ENCODE results near the gene MS4A4E.
"Not testable (repeated sequence)": the region's sequence is repeated elsewhere in the genome, so short reads cannot be mapped to it uniquely, and the experiment has no call there.

MS4A4E gene

DNA sequence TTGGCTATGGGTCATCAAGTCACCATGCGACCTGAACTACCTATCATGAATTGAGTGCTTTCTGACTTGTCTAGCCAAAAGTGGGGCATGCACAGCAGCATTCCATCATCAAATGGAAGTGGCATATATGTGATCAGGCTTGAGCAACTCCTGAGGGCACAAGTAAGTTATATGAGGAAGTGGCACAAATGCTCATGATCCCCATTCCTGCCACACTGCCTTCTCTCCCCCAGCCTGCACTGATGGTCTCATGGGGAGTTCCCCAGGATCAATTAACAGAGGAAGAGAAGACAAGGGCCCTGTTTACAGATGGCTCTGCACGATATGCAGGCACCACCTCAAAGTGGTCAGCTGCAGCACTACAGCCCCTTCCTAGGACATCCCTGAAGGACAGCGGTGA, 21.8 kb downstream of the MS4A4E start:
- DNase-seq = no peak

DNA sequence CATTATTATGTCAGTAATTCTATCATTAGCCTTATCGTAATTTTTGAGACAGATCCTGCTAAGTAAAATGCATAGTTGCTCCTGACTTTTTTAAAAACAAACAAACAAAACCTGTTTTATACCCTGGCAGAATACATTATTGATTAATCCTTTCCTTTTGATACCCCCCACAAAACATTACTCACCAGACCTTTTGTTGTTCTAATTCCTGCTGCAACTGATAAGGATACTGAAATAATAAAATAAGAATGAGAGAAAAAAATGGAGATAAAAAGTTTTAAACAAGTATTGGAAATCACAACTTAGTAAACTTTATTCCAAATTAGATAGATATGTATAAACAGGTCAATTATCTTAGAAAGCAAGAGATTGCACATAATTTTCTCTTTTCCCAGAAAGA, 28.6 kb downstream of the MS4A4E start:
- no peak for DNase-seq

DNA sequence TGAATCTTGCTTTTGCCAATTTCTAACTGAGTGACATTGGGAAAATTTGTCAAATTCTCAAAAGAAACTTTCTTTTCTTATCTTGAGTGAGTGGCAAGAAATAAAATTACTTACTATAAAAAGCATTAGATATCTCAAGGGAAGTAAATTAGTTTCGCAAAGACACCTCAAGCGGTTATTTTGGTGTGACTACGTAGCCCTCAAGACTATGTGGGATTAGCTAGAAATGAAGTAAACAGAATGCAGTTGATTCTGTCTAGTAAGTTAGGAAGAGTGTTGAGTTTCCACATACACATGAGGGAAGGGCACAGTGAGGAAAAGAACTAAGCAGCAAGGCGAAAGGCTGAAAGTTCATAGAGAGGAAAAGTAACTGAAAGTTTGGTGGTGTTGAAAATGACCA, 31.7 kb downstream of the MS4A4E start:
- no peak for DNase-seq

DNA sequence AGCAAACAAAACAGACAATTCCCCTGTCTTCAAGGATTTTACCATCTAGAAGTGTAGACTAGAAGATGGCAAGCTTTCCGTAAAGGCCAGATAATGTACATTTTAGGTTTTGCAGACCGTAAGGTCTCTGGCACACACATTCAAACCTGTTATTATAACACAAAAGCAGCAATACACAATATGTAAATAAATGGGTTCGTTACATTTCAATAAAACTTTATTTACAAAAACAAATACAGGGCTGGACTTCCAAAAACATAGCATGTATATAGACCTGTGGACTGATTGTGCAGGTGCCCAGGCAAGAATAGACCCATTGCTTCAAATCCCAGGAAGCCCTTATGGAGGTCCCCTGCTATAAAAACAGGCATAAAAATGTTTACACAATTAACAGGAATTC, 33.0 kb downstream of the MS4A4E start:
- DNase-seq = no peak

DNA sequence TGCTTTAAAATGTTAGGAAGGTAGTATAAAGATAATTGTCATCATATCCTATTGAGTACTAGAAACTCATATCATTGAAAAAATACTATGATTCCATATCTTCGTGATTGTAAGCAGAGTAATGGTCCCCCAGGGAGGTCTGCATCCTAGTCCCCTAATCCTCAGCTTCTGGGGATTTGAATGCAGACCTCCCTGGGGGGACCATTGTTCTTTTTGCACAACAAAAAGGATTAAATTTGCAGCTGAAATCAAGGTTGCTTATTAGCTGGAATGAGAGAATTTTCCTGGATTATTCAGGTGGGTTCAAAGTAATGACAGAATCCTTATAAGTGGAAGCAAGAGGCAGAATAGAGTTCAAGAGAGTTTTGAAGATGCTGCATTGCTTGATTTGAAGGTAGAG, 34.0 kb downstream of the MS4A4E start:
- no peak for DNase-seq

DNA sequence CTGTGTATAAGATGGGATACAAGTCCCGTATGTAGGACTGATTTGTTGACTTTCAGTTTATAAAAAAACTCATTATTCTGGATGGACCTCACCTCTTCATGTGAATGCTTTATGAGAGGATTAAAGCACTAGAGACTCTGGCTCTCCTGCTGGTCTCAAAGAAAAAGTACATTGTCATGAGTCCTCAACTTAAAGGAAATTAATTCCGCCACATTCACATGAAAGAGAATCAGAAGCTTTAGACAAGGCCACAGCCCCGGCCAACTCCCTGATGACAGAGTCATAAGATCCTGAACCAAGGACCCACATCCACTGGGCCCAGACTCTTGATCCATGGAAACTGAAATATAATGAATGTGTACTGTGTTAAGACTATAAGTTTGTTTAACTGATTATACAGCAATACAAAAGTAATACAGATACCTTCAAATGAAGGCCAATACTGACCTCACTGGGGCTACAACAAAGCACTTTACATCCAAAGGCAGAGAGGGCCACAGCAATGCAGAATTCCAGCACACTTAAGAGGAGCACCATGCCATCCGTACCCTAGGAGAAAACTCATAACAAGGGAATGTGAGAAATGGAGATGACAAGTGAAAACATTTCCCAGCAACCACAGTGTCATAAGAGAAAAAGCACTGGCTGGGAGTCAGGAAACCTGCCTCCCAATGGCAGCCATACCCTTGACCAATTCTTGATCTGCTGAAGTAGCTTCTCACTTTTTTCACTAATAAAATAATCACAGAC, 34.6 kb downstream of the MS4A4E start:
- no peak for DNase-seq

DNA sequence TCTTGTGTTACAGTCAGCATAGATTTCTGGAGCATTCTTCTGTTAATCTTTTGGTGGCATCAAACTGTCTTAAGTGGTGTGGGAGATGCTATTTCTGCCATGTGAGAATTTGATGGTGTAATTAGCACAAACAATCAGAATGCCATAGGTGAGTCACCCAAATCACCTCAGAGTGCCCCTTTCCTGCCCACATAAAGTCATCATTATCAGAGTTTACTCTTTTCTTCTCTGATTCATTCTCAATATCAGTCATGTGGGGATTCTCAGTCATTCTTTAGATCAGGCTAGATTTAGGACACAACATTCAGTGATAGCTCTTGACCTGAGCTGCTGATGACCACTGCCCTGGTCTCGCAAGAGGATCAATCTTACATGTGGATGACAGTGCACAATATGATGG, 36.3 kb downstream of the MS4A4E start:
- DNase-seq = no peak

DNA sequence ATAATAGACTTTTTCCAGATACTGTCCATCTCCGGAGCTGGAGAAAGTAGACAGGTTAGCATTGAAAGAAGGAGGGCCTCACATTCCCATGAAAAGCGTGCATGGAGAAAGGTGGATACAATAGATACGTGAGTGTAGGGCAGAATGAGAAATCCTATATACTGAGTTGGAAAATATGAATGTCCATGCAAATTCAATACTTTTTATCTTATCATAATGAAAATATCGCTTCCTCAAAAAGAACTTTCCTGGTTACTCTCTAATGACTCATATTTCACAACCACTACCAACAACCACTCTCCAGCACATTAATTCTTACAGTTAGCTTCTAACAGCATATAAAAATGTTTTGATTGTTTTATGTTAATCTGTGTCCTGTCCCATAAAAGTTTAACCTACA, 38.0 kb downstream of the MS4A4E start:
- DNase-seq = no peak

DNA sequence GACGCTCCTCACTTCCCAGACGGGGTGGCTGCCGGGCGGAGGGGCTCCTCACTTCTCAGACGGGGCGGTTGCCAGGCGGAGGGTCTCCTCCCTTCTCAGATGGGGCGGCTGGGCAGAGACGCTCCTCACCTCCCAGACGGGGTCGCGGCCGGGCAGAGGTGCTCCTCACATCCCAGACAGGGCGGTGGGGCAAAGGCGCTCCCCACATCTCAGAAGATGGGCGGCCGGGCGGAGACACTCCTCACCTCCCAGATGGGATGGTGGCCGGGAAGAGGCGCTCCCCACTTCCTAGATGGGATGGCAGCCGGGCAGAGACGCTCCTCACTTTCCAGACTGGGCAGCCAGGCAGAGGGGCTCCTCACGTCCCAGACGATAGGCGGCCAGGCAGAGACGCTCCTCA, 41.6 kb downstream of the MS4A4E start:
- not testable (repeated sequence) for DNase-seq

DNA sequence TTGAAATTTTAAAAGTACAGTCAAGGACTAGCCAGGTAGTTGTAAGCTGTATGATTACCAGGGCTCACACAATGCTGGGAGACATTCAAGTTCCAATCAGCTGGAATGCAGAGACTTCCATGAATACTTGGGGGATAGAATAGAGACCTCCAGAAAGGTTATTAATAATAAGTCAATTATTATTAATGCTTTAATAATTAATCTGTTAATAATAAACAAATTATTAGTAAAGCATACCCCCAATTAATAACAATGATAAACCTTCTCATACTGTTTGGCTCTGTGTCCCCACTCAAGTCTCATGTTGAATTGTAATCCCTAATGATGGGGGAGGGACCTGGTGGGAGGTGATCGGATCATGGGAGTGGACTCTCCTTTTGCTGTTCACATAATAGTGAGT, 45.5 kb downstream of the MS4A4E start:
- no peak for DNase-seq

DNA sequence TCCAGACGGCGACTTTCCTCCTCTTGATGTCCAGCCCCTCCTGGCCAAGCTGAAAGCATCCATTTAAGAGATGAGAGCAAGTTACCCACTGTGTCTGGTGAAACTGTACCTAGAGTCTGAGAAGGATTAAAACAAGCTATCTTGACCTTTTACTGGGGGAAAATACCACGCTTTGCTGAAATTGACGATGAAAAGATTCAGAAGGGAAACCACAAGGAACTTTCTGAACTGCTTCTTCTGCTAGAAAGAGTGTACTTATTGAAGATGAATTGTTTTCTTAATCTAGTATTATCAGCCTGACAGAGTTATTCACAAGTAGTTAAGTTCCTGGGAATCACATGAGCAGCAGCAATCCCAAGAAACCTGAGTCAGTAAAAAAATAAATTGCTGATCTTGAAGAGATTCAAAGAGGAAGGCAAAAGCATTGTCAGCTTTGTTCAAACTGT, 47.0 kb downstream of the MS4A4E start:
- DNase-seq = no peak

DNA sequence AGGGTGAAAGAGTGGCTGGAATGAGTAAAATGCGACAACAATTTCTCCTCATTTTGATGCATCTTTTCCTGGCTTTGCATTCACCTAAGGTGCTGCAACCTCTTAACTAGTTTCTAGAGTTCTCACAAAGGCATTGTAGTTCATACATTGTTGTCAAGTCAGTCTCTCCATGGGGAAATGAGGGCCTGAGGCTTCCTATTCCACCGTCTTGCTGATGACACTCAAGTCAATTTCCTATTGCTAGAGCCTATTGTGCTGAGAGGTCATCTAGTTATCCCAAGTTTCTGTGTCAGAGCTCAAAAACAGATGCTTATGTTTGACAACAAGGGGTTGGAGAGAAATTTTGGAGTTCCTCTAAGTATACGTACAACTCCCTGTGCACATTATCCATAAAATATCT, 48.4 kb downstream of the MS4A4E start:
- DNase-seq = no peak

DNA sequence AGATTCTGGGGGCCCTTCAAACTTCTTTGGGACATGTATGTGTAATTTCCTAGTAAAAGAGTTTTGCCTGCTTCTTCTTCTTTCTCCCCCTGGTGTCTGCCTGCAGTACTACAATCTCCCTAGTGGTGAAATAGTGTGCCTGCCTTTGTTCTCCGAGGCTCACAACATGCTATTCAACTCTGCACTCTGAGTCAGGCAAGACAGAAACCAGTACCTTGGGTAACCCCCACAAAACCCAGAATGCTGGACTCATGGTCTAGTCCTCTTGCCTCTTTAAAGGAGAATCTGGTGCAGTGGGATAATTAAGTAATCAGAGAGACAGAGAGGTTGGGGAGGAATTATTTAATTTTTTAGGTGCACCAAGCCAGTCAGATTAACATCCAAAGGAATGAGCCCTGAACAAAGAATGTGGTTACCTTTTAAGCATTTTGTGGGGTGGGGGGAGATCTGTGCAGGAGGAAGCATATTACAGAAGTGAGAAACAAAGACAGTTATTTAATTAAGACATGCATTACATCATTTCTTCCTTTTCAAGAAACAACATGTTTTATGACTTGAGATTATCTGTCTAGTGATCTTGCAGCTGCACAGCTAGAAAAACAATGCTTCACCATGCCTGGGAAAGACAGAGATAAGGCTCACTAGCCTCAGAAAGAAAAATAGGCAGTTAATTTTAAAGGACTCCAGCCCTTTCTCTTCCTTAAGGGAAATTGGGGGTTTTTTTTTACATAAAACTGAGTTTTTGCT, 49.1 kb downstream of the MS4A4E start:
- peak; percentile 39 for DNase-seq

DNA sequence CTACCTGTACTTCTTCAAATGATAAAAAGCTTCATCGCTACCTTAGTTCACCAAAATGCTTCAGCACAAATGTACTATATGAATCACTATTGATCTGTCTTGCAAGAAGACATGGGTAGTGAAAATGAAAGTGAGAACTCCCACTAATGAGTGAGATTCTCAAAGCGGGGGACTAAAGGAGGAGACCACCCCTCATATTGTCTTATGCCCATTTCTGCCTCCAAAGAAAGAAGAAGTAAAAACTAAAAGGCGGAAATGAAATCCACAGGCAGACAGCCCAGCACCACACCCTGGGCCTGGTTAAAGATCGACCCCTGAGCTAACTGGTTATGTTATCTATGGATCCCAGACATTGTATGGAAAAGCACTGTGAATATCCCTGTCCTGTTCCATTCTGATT, 50.4 kb downstream of the MS4A4E start:
- not testable (repeated sequence) for DNase-seq

DNA sequence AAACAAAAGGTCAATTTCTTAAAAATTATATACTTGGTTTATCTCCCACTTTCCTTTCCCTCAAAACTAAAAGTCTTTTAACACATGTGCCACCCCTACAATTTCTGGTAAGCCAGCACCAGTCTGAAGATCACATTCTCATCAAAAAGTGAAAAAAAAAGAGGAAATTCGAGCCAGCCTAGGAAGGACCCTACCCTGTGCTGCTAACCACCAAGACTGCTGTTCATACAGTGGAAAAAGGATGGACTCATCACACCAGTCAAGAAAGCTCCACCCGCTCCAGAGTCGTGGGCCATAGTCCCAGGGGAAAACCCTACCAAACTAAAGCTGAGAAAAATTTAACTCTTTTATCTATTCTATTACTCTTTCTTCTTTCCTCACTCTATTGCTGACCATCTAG, 54.5 kb downstream of the MS4A4E start:
- DNase-seq = not testable (repeated sequence)

DNA sequence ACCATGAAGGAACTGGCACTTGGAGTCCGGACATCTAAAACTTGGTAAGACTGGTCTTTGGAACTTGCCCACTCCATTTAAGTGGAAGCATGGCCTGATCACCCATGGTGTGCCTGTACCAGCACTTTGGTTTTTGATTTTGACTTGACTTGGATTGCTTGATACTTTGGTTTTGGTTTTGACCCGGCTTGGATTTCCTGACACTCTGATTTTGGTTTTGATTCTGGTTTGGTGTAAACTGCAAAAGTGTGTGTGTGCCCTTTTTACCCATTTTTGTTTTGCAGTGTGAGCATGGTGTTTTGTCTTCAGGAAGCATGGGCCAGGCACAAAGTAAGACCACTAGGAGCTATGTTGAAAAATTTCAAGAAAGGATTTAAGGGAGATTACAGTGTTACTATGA, 56.8 kb downstream of the MS4A4E start:
- not testable (repeated sequence) for DNase-seq

DNA sequence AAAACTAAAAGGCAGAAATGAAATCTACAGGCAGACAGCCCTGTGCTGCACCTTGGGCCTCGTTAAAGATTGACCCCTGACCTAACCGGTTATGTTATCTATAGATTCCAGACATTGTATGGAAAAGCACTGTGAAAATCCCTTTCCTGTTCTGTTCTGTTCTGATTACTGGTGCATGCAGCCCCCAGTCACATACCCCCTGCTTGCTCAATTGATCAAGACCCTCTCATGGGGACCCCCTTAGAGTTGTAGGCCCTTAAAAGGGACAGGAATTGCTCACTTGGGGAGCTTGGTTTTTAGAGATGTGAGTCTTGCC, 57.5 kb downstream of the MS4A4E start:
- not testable (repeated sequence) for DNase-seq

DNA sequence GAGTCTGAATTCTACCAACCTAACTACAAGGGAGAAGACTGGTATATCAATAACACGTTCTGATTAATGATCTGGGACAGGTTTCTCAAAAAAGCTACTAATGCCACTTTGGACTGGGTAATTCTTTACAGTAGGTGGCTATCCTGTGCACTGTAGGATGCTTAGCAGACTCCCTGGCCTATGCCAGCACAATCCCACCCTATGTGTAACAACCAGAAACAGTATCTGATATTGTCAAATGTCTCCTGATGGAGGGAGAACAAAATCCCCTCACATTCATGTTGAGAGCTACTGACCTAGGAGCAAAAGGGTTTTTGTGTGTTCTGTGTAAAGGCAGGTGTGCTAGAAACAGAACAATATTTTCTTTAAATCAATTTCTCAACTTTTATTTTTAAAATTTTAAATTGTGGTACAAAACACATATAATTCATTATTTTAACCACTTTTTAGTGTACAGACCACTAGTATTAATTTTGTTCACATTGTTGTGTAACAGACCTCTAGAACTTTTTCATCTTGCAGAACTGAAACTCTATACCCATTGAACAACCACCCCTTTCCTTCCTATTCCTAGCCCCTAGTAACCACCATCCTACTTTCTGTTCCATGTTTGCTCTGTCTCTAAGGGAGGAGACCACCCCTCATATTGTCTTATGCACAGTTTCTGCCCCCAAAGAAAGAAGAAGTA, 58.0 kb downstream of the MS4A4E start:
- no peak for DNase-seq

DNA sequence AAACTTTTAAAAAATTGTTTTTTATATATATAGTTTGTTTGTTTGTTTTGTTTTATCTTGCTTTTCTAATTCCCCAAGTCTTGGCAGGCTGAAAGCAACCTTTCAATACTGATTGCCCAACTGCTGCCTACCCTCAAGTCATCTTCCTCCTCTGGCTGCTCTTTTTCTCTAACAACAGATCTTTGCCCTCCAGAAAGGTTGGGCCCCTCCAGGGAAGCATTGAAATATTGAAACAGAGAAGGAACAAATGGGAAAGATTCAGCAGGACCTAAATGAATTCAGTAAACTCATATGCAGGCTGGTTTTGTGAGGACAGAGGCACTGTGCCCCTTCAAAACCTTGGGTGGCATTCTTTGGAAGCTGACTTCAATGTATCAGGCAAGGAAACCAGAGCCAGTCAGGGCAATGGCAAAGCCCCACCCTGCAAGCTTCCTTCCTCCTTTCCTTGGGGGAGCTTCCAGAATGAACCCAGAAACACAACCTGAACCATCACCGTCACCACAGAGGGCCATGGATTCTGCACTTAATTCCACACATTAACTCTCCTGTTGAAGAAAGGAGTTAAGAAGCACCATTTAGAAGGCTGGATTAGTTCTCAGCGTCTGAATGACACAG, 59.2 kb downstream of the MS4A4E start:
- no peak for DNase-seq

DNA sequence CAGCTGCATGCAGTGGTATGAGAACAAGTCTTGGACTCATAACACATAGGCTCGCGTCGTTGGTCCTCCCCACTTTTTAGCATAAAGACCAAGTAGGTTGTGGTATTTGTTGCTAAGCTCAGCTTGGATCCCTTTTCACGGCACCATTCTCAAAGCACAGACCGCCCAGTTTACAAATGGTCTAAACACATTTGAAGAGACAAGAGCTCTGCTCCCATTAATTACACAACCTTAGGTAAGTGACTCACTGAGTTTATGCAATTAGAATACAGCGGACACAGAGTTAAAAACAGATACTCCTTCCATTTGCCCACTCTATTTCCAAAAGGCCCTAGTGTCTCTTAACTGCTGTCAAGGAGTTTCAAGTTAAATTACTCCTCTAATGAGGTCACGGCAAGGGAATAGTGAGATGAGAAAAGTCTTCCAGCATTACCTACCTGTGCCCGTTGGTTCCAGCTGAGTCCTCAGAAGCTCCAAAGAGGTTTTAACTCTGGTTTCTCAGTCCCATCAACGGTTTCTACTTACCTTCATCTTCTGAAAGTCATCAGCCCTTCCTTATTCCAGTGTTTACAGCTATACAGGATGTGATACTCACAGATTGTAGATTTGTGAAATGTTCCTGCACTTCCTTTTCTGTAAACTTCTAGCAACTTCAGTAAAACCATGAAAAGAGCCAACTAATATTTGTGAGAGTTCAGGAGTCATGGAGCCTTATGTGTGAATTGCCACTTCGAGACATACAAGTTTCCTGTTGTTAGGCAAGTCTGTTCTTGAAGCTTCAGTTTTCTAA, 60.2 kb downstream of the MS4A4E start, which contains the start of gene MS4A6A:
TSS of gene MS4A6A (minus strand) at position 543 of the 790 bp plus-strand sequence. CDS start 1,356 bp downstream, outside the sequence.
- no peak for DNase-seq

DNA sequence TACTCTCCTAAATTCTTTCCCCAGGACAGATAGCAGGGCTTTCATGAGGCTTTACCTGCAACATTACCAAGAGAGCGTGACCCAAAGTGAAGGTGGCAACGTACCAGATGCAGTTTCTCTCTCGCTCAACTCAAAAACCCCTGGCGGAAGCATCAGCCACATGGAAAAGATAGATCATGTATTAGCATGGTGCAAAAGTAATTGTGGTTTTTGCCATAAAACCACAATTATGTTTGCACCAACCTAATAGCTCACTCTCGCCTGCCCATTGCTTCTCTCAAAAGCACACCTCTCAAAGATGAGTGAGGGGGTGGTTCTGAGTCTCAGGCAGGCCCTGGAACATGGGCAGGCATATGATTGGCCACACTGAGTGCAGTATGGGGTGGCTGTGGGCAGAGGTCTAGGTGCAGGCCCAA, 67.1 kb downstream of the MS4A4E start:
- DNase-seq = no peak

DNA sequence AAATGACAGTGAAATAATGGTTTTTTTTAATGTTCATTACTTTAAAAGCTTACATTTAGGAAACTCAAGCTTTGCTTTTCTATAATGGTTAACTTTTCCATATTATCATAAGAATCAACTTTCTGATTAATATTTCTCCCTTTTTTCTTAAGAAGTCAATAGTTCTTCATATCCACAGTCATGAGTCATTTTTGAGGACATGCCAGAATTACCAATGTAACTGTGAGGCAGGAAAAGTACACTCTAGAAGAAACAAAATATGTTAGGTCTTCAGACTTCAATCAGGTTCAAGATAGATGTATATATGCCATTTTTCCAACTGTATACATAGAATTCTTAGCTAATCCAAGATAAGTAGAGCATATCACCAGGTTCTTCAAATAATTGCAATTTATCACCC, 70.9 kb downstream of the MS4A4E start:
- DNase-seq = no peak

DNA sequence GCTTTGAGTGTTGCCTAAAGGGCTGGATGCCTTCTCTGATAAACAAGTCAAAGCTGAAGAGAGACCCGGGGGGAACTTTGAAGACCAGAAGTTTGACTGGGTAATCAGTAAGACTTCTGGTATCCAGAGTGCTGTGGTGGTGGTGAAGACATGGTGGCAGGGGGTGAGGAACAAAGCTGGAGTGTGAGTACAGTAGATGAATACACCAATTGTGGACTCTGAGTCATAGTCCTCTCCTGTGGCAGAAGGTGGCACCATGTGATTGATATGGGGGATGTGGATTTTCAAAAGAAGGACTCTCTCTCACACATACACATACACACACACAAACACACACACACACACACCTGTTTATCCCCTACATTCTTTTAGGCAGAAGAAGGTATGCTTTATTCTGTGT, 72.4 kb downstream of the MS4A4E start:
- DNase-seq = no peak

Data from effector CD4-positive, alpha-beta T cell (primary cell).